Panc1 (cell line): ENCODE data around the gene CNTROB. TPM values are rescaled to one million over a fixed set of nuclear protein-coding genes. Genes with fewer than 3 reads are reported as not detected.

ENCODE experiments used
- ATAC-seq: fragments of 200-7000 bp; cut with Tn5 transposase; 2 replicates; pipeline ENCODE4 v1.9.1; 2020; ENCODE audit warnings: mild to moderate bottlenecking, moderate library complexity
- BruUV-seq: library from RNA; stranded (reverse); fragments of 400-500 nt; replicated peaks from 2 replicates; lab custom pipeline; 2021; lab: Mats Ljungman, UMichigan
- CTCF ChIA-PET: fragments of 300-600 bp; sonication (Branson Sonifier 250); formaldehyde crosslinking; loops from one replicate; lab custom pipeline; 2022; ENCODE audit warnings: antibody characterized with exemption; lab: Charles Lee
- POLR2A ChIA-PET: fragments of 300-600 bp; sonication (Branson Sonifier 250); formaldehyde crosslinking; loops from one replicate; lab custom pipeline; 2022; ENCODE audit warnings: antibody characterized with exemption; lab: Charles Lee
- DNase-seq: peaks from one replicate; pipeline ENCODE4 v3.0.0-alpha.2; 2010; ENCODE audit warnings: low read depth, low spot score
- H3K27ac ChIP-seq: 2 replicates; pipeline ENCODE4 v1.5.1; 2011; ENCODE audit warnings: mild to moderate bottlenecking, low read length, inconsistent platforms
- H3K27me3 ChIP-seq: fragments of 200-500 bp; sonication (Bioruptor generic); 2 replicates; pipeline ENCODE4 v1.6.0; 2014; ENCODE audit warnings: low read length, inconsistent platforms; ENCODE audit not compliant: control insufficient read depth, insufficient read depth
- H3K36me3 ChIP-seq: fragments of 200-500 bp; sonication (Bioruptor generic); 2 replicates; pipeline ENCODE4 v1.5.1; 2014; ENCODE audit warnings: inconsistent platforms, mild to moderate bottlenecking, low read length, moderate library complexity; ENCODE audit not compliant: control insufficient read depth, insufficient read depth
- H3K4me1 ChIP-seq: 2 replicates; pipeline ENCODE4 v1.5.1; 2011; ENCODE audit warnings: inconsistent platforms, mild to moderate bottlenecking, low read length, moderate library complexity; ENCODE audit not compliant: control insufficient read depth, insufficient read depth
- H3K4me3 ChIP-seq, 2 experiments: 2 replicates each; pipeline ENCODE4 v1.5.1; 2011 to 2012; ENCODE audit warnings: low read depth in 2 of 2, low read length in 2 of 2, mild to moderate bottlenecking in 2 of 2, inconsistent platforms in 1 of 2, moderate library complexity in 1 of 2
- H3K9me3 ChIP-seq: fragments of 200-500 bp; sonication (Bioruptor generic); 2 replicates; pipeline ENCODE4 v1.5.1; 2014; ENCODE audit warnings: low read depth, mild to moderate bottlenecking, inconsistent platforms, low read length, moderate library complexity; ENCODE audit not compliant: control insufficient read depth, insufficient read depth
- POLR2AphosphoS5 ChIP-seq: IDR thresholded peaks from 2 replicates; pipeline ENCODE4 v1.6.1; 2012; ENCODE audit warnings: mild to moderate bottlenecking, low read depth, low read length, moderate library complexity
- SIN3A ChIP-seq: IDR thresholded peaks from 2 replicates; pipeline ENCODE4 v1.6.1; 2012; ENCODE audit warnings: low read depth, mild to moderate bottlenecking, low read length, moderate library complexity, borderline replicate concordance; ENCODE audit not compliant: insufficient read depth
- TCF7L2 ChIP-seq: IDR thresholded peaks from 2 replicates; pipeline ENCODE4 v1.6.1; 2011; ENCODE audit warnings: mild to moderate bottlenecking, low read depth, low read length, inconsistent platforms
- in situ Hi-C: cut with HindIII; loops from 2 replicates; pipeline ENCODE4 v1.10.0; 2016; ENCODE audit warnings: low sequenced_read_pairs, low pct_unique_long_range_greater_than_20kb
- intact Hi-C: fragments of 100-400 bp; cut with micrococcal nuclease; formaldehyde crosslinking; loops from one replicate; pipeline ENCODE4 v1.10.0; 2022; ENCODE audit not compliant: unreplicated experiment
- total RNA-seq: library from RNA; stranded (reverse); gene quantifications from one replicate; pipeline ENCODE4 v1.2.1, GENCODE V29; 2021; ENCODE audit not compliant: unreplicated experiment
- TF ChIP-seq, protein P1 (sequence below), 2 experiments: IDR thresholded peaks; 2 replicates each; pipeline ENCODE4 v1.6.1; 2011 to 2012; ENCODE audit warnings: low read depth in 2 of 2, control low read depth in 1 of 2, low read length in 1 of 2, mild to moderate bottlenecking in 1 of 2, moderate library complexity in 1 of 2; ENCODE audit not compliant: insufficient read depth in 1 of 2
- TF ChIP-seq, protein P2 (sequence below): fragments of 450-650 bp; IDR thresholded peaks from 2 replicates; pipeline ENCODE4 v1.5.1; 2017; ENCODE audit warnings: mild to moderate bottlenecking

CNTROB gene
- total RNA-seq, 1 experiment from 2014 or later, result 60.5 TPM

DNA sequence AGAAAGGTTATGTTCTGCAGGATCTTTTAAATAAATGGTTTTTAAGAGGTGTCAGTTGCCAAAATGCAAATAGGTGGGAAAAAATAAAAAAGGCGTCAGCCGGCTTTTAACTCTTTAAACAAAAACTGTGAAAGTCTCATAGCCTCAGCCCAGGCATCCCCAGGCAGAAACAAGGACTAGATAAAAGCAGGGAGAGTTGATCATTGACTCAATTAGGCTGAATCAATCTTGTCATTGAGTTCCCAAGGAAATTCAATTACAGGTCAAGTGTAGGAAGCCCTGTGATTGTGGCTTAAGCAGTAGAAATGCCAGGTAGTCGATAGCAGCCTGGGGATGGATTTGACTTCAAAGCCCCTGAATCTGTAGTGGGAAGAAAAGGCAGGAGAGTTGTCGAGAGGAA is 39.6 kb downstream of the CNTROB start:
- H3K4me3 ChIP-seq, result no peak overlapping the region
- intact Hi-C loops (no loop called here), in situ Hi-C loops (no loop called here)
- ChIA-PET POLR2A (no interaction called here), CTCF (interaction anchor here (0.9 kb wide), 1 partner anchor 18 kb away, joined by 3 read pairs; no protein-coding TSS in a partner anchor)
- DNase-seq, result no peak
- H3K36me3 ChIP-seq, result no peaks in the 10 kb centered on the region
- TF ChIP-seq, protein P1, sequence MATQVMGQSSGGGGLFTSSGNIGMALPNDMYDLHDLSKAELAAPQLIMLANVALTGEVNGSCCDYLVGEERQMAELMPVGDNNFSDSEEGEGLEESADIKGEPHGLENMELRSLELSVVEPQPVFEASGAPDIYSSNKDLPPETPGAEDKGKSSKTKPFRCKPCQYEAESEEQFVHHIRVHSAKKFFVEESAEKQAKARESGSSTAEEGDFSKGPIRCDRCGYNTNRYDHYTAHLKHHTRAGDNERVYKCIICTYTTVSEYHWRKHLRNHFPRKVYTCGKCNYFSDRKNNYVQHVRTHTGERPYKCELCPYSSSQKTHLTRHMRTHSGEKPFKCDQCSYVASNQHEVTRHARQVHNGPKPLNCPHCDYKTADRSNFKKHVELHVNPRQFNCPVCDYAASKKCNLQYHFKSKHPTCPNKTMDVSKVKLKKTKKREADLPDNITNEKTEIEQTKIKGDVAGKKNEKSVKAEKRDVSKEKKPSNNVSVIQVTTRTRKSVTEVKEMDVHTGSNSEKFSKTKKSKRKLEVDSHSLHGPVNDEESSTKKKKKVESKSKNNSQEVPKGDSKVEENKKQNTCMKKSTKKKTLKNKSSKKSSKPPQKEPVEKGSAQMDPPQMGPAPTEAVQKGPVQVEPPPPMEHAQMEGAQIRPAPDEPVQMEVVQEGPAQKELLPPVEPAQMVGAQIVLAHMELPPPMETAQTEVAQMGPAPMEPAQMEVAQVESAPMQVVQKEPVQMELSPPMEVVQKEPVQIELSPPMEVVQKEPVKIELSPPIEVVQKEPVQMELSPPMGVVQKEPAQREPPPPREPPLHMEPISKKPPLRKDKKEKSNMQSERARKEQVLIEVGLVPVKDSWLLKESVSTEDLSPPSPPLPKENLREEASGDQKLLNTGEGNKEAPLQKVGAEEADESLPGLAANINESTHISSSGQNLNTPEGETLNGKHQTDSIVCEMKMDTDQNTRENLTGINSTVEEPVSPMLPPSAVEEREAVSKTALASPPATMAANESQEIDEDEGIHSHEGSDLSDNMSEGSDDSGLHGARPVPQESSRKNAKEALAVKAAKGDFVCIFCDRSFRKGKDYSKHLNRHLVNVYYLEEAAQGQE (IDR thresholded peaks at IDR 0.05; ENCODE audit: insufficient read depth in 1 of 2, low read depth in 2 of 2, low read length in 1 of 2), result no peak
- TF ChIP-seq TCF7L2 (no peak), POLR2AphosphoS5 (no peak), SIN3A (no peak)
- TF ChIP-seq, protein P2, sequence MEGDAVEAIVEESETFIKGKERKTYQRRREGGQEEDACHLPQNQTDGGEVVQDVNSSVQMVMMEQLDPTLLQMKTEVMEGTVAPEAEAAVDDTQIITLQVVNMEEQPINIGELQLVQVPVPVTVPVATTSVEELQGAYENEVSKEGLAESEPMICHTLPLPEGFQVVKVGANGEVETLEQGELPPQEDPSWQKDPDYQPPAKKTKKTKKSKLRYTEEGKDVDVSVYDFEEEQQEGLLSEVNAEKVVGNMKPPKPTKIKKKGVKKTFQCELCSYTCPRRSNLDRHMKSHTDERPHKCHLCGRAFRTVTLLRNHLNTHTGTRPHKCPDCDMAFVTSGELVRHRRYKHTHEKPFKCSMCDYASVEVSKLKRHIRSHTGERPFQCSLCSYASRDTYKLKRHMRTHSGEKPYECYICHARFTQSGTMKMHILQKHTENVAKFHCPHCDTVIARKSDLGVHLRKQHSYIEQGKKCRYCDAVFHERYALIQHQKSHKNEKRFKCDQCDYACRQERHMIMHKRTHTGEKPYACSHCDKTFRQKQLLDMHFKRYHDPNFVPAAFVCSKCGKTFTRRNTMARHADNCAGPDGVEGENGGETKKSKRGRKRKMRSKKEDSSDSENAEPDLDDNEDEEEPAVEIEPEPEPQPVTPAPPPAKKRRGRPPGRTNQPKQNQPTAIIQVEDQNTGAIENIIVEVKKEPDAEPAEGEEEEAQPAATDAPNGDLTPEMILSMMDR, result no peak
- no peak for ATAC-seq
- H3K4me1 ChIP-seq, result no peaks in the 10 kb centered on the region
- no TSS peak for BruUV-seq
- no peaks in the 10 kb centered on the region for H3K27me3 ChIP-seq
- H3K9me3 ChIP-seq, result no peaks in the 10 kb centered on the region
- no peak overlapping the region for H3K27ac ChIP-seq

DNA sequence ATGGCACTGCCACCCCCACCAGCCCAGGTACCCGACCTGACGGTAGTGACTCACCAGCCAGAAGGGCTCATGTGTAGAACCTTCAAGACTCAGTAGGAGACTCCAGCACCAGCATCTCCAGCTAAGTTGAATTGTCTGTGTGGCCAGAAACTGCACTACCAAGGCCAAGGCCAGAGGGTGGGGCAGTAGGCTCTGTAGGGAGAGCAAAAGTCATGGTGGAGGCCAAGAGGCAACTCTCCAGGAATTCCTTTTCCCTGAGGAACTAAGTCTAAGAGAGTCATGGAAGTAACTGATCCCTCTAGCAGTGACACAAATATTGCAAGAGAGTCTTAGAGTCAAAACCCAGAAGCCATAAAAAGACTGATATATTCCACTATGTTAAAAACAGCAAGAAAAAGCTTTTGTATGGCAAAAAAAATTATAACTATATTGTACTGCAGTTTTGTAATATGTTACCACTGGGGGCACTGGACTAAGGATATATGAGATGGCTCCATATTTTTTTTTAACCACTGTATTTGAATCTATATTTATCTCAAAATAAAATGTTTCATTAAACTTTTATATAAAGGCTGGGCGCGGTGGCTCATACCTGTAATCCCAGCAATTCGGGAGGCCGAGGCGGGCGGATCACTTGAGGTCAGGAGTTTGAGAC is 40.3 kb downstream of the CNTROB start:
- Histone ChIP-seq H3K4me1 (no peaks in the 10 kb centered on the region), H3K27me3 (no peaks in the 10 kb centered on the region), H3K4me3 (no peak overlapping the region), H3K36me3 (no peaks in the 10 kb centered on the region), H3K9me3 (no peaks in the 10 kb centered on the region), H3K27ac (no peak overlapping the region)
- in situ Hi-C loops, result no loop called here
- no TSS peak for BruUV-seq
- DNase-seq (no peak), ATAC-seq (no peak)
- CTCF ChIA-PET, result interaction anchor here (0.7 to 0.9 kb wide), 3 partner anchors 18 to 151 kb away, joined by 3 to 4 read pairs (median 4); no protein-coding TSS in a partner anchor
- TF ChIP-seq TCF7L2 (no peak), POLR2AphosphoS5 (no peak), SIN3A (no peak)
- TF ChIP-seq, protein P1 (IDR thresholded peaks at IDR 0.05; ENCODE audit: insufficient read depth in 1 of 2, low read depth in 2 of 2, low read length in 1 of 2), result no peak
- TF ChIP-seq, protein P2, result no peak
- POLR2A ChIA-PET, result no interaction called here
- intact Hi-C loops, result no loop called here
